ENCODE data around the gene ZNF276.

Gene ZNF276

GRCh38 chr16:89712274-89712781 lies 9.0 kb upstream of the ZNF276 start:
- DNase-seq = peak in 1 of 2 experiments; percentile 64

- DNase-seq = no peak
Observed at GRCh38 chr16:89716493-89716892, 4.8 kb upstream of the ZNF276 start.

- DNase-seq = no peak
Observed at GRCh38 chr16:89716916-89717687, 4.2 kb upstream of the ZNF276 start.

GRCh38 chr16:89717688-89718505 lies 3.4 kb upstream of the ZNF276 start:
- DNase-seq = no peak

- DNase-seq = peak in 1 of 2 experiments; percentile 70
Observed at GRCh38 chr16:89720551-89720812, 855 bp upstream of the ZNF276 start.

GRCh38 chr16:89721546-89722391 lies 432 bp downstream of the ZNF276 start:
- DNase-seq = no peak

GRCh38 chr16:89722392-89723278 lies 1.3 kb downstream of the ZNF276 start:
- no peak for DNase-seq

- no peak for DNase-seq
Observed at GRCh38 chr16:89723279-89724250, 2.2 kb downstream of the ZNF276 start.

GRCh38 chr16:89727406-89728120 lies 6.2 kb downstream of the ZNF276 start:
- DNase-seq = no peak

- no peak for DNase-seq
Observed at GRCh38 chr16:89729293-89729692, 8.0 kb downstream of the ZNF276 start.

- no peak for DNase-seq
Observed at GRCh38 chr16:89729863-89730593, 8.7 kb downstream of the ZNF276 start.

- DNase-seq = no peak
Observed at GRCh38 chr16:89730610-89731234, 9.4 kb downstream of the ZNF276 start.

GRCh38 chr16:89732142-89732917 lies 11.0 kb downstream of the ZNF276 start:
- no peak for DNase-seq

- no peak for DNase-seq
Observed at GRCh38 chr16:89732918-89733242, 11.5 kb downstream of the ZNF276 start.

- no peak for DNase-seq
Observed at GRCh38 chr16:89733322-89733721, 12.0 kb downstream of the ZNF276 start.

- DNase-seq = no peak
Observed at GRCh38 chr16:89733792-89734191, 12.5 kb downstream of the ZNF276 start.

GRCh38 chr16:89736554-89736953 lies 15.2 kb downstream of the ZNF276 start:
- no peak for DNase-seq

- no peak for DNase-seq
Observed at GRCh38 chr16:89737341-89738071, 16.2 kb downstream of the ZNF276 start.
